GM12865 (cell line): ENCODE results near the gene TCP11.

Source experiments
- DNase-seq: peaks from one replicate; pipeline ENCODE4 v3.0.0; 2010; ENCODE audit warnings: low read depth
- H3K4me3 ChIP-seq: 2 replicates; pipeline ENCODE4 v1.5.1; 2011; ENCODE audit warnings: mild to moderate bottlenecking, low read depth, low read length, control low read depth
- TF ChIP-seq, protein P1 (sequence below): IDR thresholded peaks from 2 replicates; pipeline ENCODE4 v1.5.1; 2011; ENCODE audit warnings: low read length, control low read depth, low read depth, inconsistent platforms; ENCODE audit not compliant: insufficient read depth; ENCODE audit errors: missing control alignments

The TCP11 gene

DNA sequence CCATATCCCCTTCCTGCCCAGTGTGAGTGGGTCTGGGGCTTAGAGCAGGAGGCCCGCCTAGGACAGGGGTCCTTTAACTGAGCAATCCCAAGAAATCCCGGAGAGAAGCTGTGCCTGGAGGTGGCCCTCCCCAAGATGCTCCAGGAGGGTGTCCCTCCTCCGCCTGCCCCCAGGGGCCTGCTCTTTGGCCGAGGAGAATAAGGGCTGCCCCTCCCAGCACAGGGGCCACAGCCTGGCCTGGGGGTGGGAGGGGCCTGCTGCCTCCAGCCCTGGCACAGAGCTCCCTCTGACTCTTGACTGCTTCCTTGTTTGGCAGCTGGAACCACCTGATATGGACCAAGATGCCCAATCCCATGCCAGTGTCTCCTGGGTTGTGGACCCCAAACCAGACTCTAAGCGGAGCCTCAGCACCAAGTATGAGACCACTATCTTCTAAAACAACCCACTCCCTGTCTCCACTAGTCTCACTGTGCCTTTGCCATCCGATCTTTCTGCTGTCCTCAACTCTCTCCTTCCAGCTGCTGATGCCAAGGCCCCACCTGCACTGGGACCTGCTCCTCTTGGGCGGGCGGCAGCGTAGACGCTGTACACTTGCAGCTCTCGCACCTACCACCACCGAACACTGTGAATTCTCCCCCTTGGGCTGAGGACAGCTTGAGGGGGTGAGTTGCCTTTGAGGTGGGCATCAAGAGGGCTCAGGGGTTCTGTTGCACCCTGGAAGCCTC lies 54.3 kb downstream of the TCP11 start:
- TF ChIP-seq, protein P1, sequence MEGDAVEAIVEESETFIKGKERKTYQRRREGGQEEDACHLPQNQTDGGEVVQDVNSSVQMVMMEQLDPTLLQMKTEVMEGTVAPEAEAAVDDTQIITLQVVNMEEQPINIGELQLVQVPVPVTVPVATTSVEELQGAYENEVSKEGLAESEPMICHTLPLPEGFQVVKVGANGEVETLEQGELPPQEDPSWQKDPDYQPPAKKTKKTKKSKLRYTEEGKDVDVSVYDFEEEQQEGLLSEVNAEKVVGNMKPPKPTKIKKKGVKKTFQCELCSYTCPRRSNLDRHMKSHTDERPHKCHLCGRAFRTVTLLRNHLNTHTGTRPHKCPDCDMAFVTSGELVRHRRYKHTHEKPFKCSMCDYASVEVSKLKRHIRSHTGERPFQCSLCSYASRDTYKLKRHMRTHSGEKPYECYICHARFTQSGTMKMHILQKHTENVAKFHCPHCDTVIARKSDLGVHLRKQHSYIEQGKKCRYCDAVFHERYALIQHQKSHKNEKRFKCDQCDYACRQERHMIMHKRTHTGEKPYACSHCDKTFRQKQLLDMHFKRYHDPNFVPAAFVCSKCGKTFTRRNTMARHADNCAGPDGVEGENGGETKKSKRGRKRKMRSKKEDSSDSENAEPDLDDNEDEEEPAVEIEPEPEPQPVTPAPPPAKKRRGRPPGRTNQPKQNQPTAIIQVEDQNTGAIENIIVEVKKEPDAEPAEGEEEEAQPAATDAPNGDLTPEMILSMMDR, result no peak
- no peak overlapping the region for H3K4me3 ChIP-seq
- no peak for DNase-seq

DNA sequence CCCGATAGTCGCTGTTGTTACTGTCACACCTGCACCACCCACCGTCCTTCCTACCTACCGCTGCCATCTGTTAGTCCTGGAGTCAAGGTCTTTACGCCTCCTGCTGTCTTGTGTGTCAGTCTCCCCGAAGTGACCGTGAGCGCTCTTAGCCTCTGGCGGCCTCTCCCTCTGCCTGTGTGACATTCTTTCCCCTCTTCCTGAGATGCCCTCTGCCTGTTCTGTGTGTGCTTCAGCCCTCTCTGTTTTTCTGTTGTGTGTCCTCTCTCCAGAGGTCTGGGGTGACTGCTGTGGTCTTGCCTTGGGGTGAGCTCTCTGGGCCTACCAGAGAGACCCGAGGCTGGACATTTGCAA lies 54.9 kb downstream of the TCP11 start:
- TF ChIP-seq, protein P1, result no peak
- DNase-seq, result no peak
- no peak overlapping the region for H3K4me3 ChIP-seq

DNA sequence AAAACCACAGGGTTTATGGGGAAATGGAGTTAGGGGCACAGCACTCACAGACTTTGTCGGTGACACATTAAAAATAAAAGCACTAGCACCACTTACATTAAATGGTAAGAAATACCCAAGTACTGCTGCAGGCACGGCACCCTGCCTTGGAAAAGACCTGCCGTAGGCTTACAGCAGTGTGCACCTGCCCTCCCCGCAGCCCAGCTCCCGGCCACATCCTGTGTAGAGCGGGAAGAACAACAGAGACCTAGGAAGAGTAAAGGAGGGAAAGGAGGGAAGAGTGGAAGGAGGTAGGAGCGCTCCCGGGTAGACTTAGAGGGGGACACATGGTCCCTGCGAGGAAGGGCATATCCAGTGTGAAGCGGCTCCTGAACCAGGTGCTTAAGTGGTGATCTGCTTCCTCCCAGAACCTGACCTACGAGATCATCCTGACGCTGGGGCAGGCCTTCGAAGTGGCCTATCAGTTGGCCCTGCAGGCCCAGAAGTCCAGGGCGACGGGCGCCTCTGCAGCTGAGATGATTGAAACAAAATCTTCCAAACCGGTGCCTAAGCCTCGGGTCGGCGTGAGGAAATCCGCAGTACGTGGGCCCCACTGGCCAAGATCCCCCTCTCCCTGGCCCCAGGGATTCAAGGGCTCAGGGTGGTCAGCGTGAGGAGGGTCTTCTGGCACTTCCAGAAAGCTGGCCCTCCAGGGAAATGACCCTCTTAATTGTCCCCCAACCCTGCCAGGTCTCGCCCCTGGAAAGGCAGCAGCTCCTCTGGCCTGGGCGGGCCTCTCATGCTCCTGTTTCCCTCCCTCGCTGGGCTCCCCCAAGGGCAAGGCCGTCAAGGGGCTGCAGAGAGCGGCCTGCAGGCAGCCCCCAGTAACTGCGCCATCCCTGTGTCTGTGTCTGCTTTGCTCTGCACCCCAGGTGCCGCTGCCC lies 55.5 kb downstream of the TCP11 start:
- no peak for DNase-seq
- no peak overlapping the region for H3K4me3 ChIP-seq
- TF ChIP-seq, protein P1, result no peak

DNA sequence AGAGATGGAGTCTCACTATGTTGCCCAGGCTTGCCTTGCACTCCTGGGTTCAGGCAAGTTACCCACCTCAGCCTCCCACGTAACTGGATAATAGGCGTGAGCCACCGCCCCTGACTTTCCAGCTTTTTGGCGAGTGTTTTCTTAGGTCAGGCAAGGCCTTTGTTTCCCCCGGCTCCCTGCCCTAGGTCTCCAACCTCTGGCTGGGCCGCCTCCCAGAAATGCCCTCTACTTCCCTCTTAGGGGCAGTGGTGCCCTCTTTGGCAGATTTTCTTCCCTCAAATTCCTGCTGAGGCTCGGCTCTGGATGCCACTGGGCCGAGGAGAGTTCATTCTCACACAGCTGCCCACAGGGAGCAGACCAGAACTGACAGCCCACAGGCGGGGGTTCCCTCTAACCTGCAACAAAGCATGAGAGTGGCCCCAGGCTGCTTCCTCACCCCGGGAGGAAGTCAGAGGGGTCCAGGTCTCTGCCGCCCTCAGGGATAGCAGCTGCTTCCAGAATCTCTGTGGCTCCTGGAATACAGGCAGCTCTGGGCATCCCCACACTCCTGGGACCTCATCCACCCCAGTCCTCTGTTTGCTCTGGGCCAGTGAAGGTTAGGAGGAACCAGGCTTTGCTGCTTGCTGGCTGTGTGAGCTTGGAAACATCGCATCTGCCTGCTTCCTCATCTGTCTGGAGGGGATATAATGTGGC lies 56.5 kb downstream of the TCP11 start:
- TF ChIP-seq, protein P1, result no peak
- no peak overlapping the region for H3K4me3 ChIP-seq
- no peak for DNase-seq

DNA sequence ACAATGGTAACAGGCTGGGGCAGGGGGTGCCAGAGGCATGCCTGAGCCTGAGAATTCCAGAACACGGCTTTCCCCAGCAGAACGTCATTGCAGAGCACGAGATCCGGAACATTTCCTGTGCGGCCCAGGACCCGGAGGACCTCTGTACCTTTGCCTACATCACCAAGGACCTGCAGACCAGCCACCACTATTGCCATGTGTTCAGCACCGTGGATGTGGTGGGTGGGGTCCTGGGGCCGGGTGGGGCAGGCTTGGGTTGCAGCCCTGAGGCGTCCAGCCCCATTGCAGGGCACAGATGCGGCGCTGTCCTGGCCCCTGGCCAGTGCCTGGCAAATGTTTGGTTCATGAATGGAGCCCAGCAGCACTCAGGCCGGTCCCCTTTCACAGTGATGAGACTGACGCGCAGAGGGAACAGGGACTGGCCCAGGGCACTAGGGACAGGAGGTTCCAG lies 57.1 kb downstream of the TCP11 start:
- DNase-seq, result no peak
- no peak overlapping the region for H3K4me3 ChIP-seq
- TF ChIP-seq, protein P1, result no peak

DNA sequence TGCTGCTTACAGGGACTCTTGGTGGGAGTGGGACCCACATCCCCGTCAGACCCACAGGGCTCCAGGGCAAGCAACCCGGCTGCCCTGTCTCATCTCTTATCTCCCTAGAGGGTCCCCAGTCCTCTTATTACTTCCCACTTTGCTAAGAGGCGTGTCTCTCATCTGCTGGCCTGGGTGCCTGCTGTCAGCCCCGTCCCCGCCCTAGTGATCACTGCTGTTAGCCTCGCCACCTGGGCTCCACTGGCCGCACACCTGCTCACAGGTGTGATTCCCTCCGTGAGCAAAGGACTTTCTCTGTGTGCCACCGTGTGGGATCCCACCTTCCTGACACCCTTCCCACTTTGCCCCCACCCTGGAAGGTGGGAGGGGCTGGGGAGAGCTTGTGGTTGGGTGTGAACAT lies 57.6 kb downstream of the TCP11 start:
- DNase-seq, result no peak
- TF ChIP-seq, protein P1, result no peak
- no peak overlapping the region for H3K4me3 ChIP-seq
